NB4 (cell line): ENCODE measurements around the gene RPP25L.

Experiments
- CTCF ChIP-seq: IDR thresholded peaks from one replicate; pipeline ENCODE4 v1.5.1; 2012; ENCODE audit warnings: low read depth, low read length
- MAX ChIP-seq: IDR thresholded peaks from 2 replicates; pipeline ENCODE4 v1.6.1; 2011; ENCODE audit warnings: low read depth, low read length
- MYC ChIP-seq: IDR thresholded peaks from 2 replicates; pipeline ENCODE4 v1.6.1; 2011; ENCODE audit warnings: low read depth, low read length
- POLR2A ChIP-seq: IDR thresholded peaks from 2 replicates; pipeline ENCODE4 v1.6.1; 2011; ENCODE audit warnings: mild to moderate bottlenecking; ENCODE audit not compliant: insufficient read length; ENCODE audit errors: extremely low read depth

- TF ChIP-seq CTCF (no peak), MAX (no peak), MYC (no peak), POLR2A (no peak)
Measured at GRCh38 chr9:34576597-34577399, 35.1 kb downstream of the RPP25L start.
